ENCODE results near the gene BLMH.

GRCh38 chr17:30219833-30220232 lies 71.9 kb downstream of the BLMH start:
- no peak for TF ChIP-seq POLR2A (IDR thresholded peaks at IDR 0.05)
- no peak for TF ChIP-seq CTCF (IDR thresholded peaks at IDR 0.05)
- no peak for TF ChIP-seq POLR2AphosphoS5 (IDR thresholded peaks at IDR 0.05)
